Breast epithelium (tissue), 4 donors: Measurements from ENCODE around the gene BORCS5. TPM values are rescaled to one million over a fixed set of nuclear protein-coding genes. Genes with fewer than 3 reads are reported as not detected.

Experiments used
- DNase-seq, 2 donors: peaks; one replicate each; pipeline ENCODE4 v3.0.0-alpha.2; 2019; ENCODE audit warnings: low spot score in 2 of 2
- H3K27ac ChIP-seq, 2 donors: fragments of 200-600 bp; sonication (generic) in 1 of 2; one replicate each; pipeline ENCODE4 v1.5.1; 2016 to 2019; ENCODE audit warnings: mild to moderate bottlenecking in 1 of 2
- H3K27me3 ChIP-seq, 2 donors: fragments of 200-600 bp; sonication (generic) in 1 of 2; one replicate each; pipeline versions ENCODE4 v1.5.1 to v1.6.0; 2017 to 2019; ENCODE audit warnings: control low read depth in 1 of 2, mild to moderate bottlenecking in 1 of 2
- H3K36me3 ChIP-seq: fragments of 200-600 bp; one replicate; pipeline ENCODE4 v1.5.1; 2019
- H3K4me1 ChIP-seq, 2 donors: fragments of 200-600 bp; sonication (generic); one replicate each; pipeline ENCODE4 v1.5.1; 2016 to 2019; ENCODE audit warnings: control low read depth in 1 of 2
- H3K4me3 ChIP-seq, 3 donors: fragments of 200-600 bp; sonication (generic); 1 replicate in 2 of 3; 2 replicates in 1 of 3; pipeline ENCODE4 v1.5.1; 2016 to 2019; ENCODE audit warnings: mild to moderate bottlenecking in 3 of 3, moderate library complexity in 2 of 3
- H3K9me3 ChIP-seq, 2 donors: fragments of 200-600 bp; sonication (generic) in 1 of 2; one replicate each; pipeline ENCODE4 v1.5.1; 2016 to 2019; ENCODE audit warnings: control low read depth in 1 of 2
- POLR2A ChIP-seq: fragments of 450-650 bp; IDR thresholded peaks from one replicate; pipeline ENCODE4 v1.6.1; 2016; ENCODE audit warnings: antibody characterized with exemption, mild to moderate bottlenecking, moderate library complexity
- POLR2AphosphoS5 ChIP-seq, 3 donors: sonication (generic); formaldehyde crosslinking; IDR thresholded peaks; one replicate each; pipeline ENCODE4 v1.6.1; 2017; ENCODE audit warnings: antibody characterized with exemption in 3 of 3
- intact Hi-C: fragments of 100-400 bp; cut with DNase I; formaldehyde crosslinking; loops from one replicate; pipeline ENCODE4 v1.15.1; 2023; ENCODE audit warnings: low total_unique reads
- total RNA-seq, 3 donors: library from RNA; depleted of rRNA; stranded (reverse); fragments of >200 nt; gene quantifications; one replicate each; pipeline ENCODE4 v1.1.0, GENCODE V29; 2016
- TF ChIP-seq, protein P1 (sequence below), 3 donors: fragments of 450-650 bp; IDR thresholded peaks; one replicate each; pipeline ENCODE4 v1.5.1; 2016 to 2017; ENCODE audit warnings: antibody characterized with exemption in 3 of 3, mild to moderate bottlenecking in 3 of 3, moderate library complexity in 3 of 3

BORCS5 gene
- total RNA-seq, 3 donors from 2014 or later: 13.5 to 20.3 (median 17.4) TPM

DNA sequence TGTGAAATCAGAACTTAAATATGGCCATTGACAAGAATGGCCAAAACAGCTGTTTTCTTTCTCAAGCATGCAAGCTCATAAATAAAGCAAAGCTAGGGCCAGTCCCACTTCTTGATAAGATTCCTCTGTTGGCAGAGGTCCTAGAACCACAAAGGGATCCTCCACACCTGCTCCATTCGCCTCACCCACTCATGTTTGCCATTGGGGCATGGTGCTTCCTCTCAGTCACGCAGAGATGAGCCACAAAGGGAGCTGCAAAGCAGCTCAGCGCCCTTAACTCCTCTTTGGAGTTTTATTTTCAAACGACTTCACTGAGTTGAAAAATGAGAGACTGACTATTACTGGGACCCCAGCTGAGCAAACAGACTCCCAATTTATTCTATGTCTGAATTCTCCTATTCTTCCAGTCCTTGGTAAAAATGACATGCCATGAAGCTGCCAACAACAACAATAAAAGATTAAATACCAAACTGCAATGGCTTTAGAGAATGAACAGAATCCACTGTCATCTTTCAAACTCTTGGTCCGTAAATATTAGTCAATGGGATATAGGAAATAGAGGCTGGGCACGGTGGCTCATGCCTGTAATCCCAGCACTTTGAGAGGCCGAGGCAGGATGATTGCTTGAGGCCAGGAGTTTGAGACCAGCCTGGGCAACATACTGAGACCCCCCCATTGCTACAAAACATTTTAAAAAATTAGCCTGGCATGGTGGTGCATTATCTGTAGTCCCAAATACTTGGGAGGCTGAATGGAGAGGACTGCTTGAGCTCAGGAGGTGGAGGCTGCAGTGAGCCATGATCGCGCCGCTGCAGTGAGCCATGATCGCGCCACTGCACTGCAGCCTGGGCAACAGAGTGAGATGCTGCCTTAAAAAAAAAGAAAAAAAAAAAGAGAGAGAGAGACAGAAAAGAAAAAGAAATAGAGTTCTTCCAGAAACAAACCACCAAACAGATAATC is 23.2 kb upstream of the BORCS5 start:
- DNase-seq: no peak
- Histone ChIP-seq H3K36me3 (no peaks in the 10 kb centered on the region), H3K27me3 (no peaks in the 10 kb centered on the region), H3K27ac (no peak overlapping the region), H3K4me3 (no peak overlapping the region), H3K4me1 (no peaks in the 10 kb centered on the region), H3K9me3 (no peaks in the 10 kb centered on the region)
- intact Hi-C loops: no loop called here
- TF ChIP-seq POLR2A (no peak), POLR2AphosphoS5 (IDR thresholded peaks at IDR 0.05) (no peak)
- TF ChIP-seq, protein P1, sequence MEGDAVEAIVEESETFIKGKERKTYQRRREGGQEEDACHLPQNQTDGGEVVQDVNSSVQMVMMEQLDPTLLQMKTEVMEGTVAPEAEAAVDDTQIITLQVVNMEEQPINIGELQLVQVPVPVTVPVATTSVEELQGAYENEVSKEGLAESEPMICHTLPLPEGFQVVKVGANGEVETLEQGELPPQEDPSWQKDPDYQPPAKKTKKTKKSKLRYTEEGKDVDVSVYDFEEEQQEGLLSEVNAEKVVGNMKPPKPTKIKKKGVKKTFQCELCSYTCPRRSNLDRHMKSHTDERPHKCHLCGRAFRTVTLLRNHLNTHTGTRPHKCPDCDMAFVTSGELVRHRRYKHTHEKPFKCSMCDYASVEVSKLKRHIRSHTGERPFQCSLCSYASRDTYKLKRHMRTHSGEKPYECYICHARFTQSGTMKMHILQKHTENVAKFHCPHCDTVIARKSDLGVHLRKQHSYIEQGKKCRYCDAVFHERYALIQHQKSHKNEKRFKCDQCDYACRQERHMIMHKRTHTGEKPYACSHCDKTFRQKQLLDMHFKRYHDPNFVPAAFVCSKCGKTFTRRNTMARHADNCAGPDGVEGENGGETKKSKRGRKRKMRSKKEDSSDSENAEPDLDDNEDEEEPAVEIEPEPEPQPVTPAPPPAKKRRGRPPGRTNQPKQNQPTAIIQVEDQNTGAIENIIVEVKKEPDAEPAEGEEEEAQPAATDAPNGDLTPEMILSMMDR (IDR thresholded peaks at IDR 0.05): no peak

GRCh38 chr12:12334367-12335040 is 22.4 kb upstream of the BORCS5 start:
- intact Hi-C loops: no loop called here
- H3K4me1 ChIP-seq: no peaks in the 10 kb centered on the region
- no peak for DNase-seq
- H3K27me3 ChIP-seq: no peaks in the 10 kb centered on the region
- TF ChIP-seq, protein P1 (IDR thresholded peaks at IDR 0.05): peak; percentile 57 to 69 (median 64)
- TF ChIP-seq POLR2AphosphoS5 (IDR thresholded peaks at IDR 0.05) (no peak), POLR2A (no peak)
- no peaks in the 10 kb centered on the region for H3K36me3 ChIP-seq
- no peaks in the 10 kb centered on the region for H3K9me3 ChIP-seq
- H3K27ac ChIP-seq: no peak overlapping the region
- H3K4me3 ChIP-seq: no peak overlapping the region

GRCh38 chr12:12336049-12336411 is 20.8 kb upstream of the BORCS5 start:
- DNase-seq: no peak
- Histone ChIP-seq H3K27ac (no peak overlapping the region), H3K4me1 (no peaks in the 10 kb centered on the region), H3K4me3 (no peak overlapping the region), H3K36me3 (no peaks in the 10 kb centered on the region), H3K27me3 (no peaks in the 10 kb centered on the region), H3K9me3 (no peaks in the 10 kb centered on the region)
- intact Hi-C loops: no loop called here
- TF ChIP-seq POLR2A: no peak
- TF ChIP-seq, protein P1 (IDR thresholded peaks at IDR 0.05): no peak
- no peak for TF ChIP-seq POLR2AphosphoS5 (IDR thresholded peaks at IDR 0.05)

- no peaks in the 10 kb centered on the region for H3K9me3 ChIP-seq
- no peaks in the 10 kb centered on the region for H3K4me1 ChIP-seq
- H3K36me3 ChIP-seq: no peaks in the 10 kb centered on the region
- TF ChIP-seq, protein P1 (IDR thresholded peaks at IDR 0.05): no peak
- no peak for TF ChIP-seq POLR2A
- TF ChIP-seq POLR2AphosphoS5 (IDR thresholded peaks at IDR 0.05): no peak
- no peak for DNase-seq
- intact Hi-C loops: no loop called here
- H3K27me3 ChIP-seq: no peaks in the 10 kb centered on the region
- H3K27ac ChIP-seq: peak overlapping the region in 1 of 2 donors; percentile 25
- no peak overlapping the region for H3K4me3 ChIP-seq
Measured at GRCh38 chr12:12336511-12336910, 20.4 kb upstream of the BORCS5 start.
